GM19351 (cell line): ENCODE results near the gene MCAM.

Experiments used
- ATAC-seq: cut with Tn5 transposase; IDR thresholded peaks from one replicate; pipeline ENCODE4 v1.9.1; 2021; ENCODE audit warnings: mild to moderate bottlenecking, moderate library complexity; ENCODE audit not compliant: unreplicated experiment

The MCAM gene

GRCh38 chr11:119309953-119310681, 6.8 kb downstream of the MCAM start:
- no peak for ATAC-seq

GRCh38 chr11:119309411-119309810, 7.5 kb downstream of the MCAM start:
- ATAC-seq = no peak

- ATAC-seq = no peak
Measured at GRCh38 chr11:119307974-119308373, 9.0 kb downstream of the MCAM start.

- no peak for ATAC-seq
Measured at GRCh38 chr11:119307219-119307618, 9.7 kb downstream of the MCAM start.

- ATAC-seq = no peak
Measured at GRCh38 chr11:119306373-119306890, 10.5 kb downstream of the MCAM start.

- no peak for ATAC-seq
Measured at GRCh38 chr11:119305556-119306372, 11.2 kb downstream of the MCAM start.

- ATAC-seq = no peak
Measured at GRCh38 chr11:119303227-119303718, 13.7 kb downstream of the MCAM start.

GRCh38 chr11:119300198-119300964, 16.5 kb downstream of the MCAM start:
- ATAC-seq = no peak

GRCh38 chr11:119299416-119299815, 17.5 kb downstream of the MCAM start:
- no peak for ATAC-seq

GRCh38 chr11:119298726-119299125, 18.2 kb downstream of the MCAM start:
- ATAC-seq = no peak

- no peak for ATAC-seq
Measured at GRCh38 chr11:119297938-119298337, 19.0 kb downstream of the MCAM start.

- ATAC-seq = no peak
Measured at GRCh38 chr11:119295178-119295577, 21.8 kb downstream of the MCAM start.

GRCh38 chr11:119293461-119293860, 23.5 kb downstream of the MCAM start:
- no peak for ATAC-seq

- ATAC-seq = no peak
Measured at GRCh38 chr11:119290894-119291497, 25.9 kb downstream of the MCAM start.

- no peak for ATAC-seq
Measured at GRCh38 chr11:119288219-119288618, 28.7 kb downstream of the MCAM start.

- no peak for ATAC-seq
Measured at GRCh38 chr11:119285431-119285830, 31.5 kb downstream of the MCAM start.

GRCh38 chr11:119284344-119285157, 32.4 kb downstream of the MCAM start:
- ATAC-seq = no peak

GRCh38 chr11:119282495-119282894, 34.4 kb downstream of the MCAM start:
- ATAC-seq = no peak

GRCh38 chr11:119277660-119278059, 39.3 kb downstream of the MCAM start:
- ATAC-seq = no peak

- ATAC-seq = no peak
Measured at GRCh38 chr11:119273721-119274120, 43.2 kb downstream of the MCAM start.
